IPS DF 4.7 (cell line): ENCODE data around the gene TAOK3.
"Not testable (repeated sequence)": the region's sequence is repeated elsewhere in the genome, so short reads cannot be mapped to it uniquely, and the experiment has no call there.

Experiments used
- DNase-seq: peaks from one replicate; pipeline ENCODE4 v3.0.0-alpha.2; 2013; ENCODE audit warnings: low spot score; ENCODE audit errors: extremely low read depth

Gene TAOK3

GRCh38 chr12:118144499-118144898 lies 228.2 kb downstream of the TAOK3 start:
- DNase-seq: no peak

- DNase-seq: no peak
Measured at GRCh38 chr12:118140825-118141224, 231.9 kb downstream of the TAOK3 start.

- DNase-seq: no peak
Measured at GRCh38 chr12:118137148-118137678, 235.5 kb downstream of the TAOK3 start.

DNA sequence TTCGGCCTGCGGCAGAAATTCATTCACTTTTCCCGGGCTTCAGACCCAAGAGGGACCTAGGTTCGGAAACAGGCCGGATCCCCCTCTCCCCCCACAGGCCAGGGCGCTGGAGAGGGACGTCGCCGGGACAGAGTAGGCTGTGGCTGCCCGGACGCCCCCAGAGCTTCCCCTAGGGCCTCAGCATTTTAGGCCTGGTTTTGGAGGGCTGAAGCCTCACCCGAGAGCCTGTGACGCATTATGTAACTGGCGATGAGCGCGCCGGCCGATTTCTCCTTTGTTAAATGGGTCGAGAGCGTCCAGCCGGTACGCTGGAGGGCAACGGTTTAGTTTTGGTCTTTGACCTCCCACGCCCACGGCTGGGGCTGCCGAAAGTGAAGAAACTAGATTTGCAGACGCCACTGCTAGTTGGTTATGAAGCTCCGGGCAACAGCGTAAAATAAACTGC lies 236.1 kb downstream of the TAOK3 start:
- DNase-seq: no peak

DNA sequence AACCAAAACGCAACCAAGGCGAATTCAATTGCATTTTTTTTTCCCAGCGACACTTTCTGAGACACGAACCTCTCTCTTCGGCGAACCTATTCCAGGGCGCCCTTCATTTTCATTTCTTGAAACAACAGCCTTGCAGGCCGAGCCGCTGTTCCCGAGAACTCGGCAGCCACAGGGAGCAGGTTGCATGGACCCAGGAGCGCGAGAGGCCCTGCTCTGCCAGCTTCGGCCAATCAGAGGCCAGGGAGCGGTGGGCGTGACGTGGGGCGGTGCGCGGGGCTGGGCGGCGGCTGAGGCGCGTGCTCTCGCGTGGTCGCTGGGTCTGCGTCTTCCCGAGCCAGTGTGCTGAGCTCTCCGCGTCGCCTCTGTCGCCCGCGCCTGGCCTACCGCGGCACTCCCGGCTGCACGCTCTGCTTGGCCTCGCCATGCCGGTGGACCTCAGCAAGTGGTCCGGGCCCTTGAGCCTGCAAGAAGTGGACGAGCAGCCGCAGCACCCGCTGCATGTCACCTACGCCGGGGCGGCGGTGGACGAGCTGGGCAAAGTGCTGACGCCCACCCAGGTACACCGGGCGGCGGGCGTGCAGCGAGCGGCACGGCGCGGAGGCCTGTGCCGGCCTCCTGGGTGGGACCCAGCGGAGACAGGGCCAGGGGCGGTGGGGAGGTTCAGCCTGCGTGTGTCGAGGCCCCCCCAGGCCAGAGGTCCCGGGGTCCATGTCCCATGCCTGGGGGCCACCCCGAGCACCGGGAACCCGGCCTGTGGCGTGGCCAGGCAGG lies 236.7 kb downstream of the TAOK3 start, which contains the start of gene PEBP1:
PEBP1 (plus strand) TSS at position 337 of the 771 bp plus-strand sequence; CDS start at position 423, 86 bp downstream.
- DNase-seq: no peak

GRCh38 chr12:118129436-118129835 lies 243.3 kb downstream of the TAOK3 start:
- DNase-seq: not testable (repeated sequence)

- no peak for DNase-seq
Measured at GRCh38 chr12:118127867-118128266, 244.8 kb downstream of the TAOK3 start.

DNA sequence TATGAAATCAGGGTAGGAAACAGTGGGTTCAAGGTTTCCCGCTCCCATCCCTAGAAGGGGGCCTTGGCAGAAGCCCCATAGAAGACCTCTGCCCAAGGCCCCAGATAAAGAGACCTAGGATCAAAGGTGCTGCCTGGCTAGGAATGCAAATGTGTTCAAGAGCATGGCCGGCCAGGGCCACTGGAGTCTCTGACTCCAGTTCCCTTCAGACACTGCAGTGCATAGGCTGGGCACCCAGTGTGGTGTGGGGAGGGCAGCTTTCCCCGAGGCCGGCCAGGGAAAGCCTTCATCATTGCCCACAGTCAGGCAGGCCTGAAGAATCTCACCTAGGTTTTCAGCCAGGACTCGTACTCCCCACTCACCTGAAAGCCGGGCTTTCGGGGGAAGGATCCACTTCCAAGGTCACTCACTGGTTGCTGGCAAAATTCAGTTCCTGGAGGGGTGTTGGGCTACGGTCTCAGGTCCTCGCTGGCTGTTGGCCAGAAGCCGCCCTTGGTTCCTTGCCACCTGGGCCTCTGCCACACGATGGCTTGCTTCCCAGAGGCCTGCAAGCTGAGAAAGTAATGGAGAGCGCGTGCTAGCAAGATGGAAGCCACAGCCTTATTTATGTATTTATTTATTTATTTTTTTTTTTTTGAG lies 246.5 kb downstream of the TAOK3 start:
- DNase-seq: no peak

DNA sequence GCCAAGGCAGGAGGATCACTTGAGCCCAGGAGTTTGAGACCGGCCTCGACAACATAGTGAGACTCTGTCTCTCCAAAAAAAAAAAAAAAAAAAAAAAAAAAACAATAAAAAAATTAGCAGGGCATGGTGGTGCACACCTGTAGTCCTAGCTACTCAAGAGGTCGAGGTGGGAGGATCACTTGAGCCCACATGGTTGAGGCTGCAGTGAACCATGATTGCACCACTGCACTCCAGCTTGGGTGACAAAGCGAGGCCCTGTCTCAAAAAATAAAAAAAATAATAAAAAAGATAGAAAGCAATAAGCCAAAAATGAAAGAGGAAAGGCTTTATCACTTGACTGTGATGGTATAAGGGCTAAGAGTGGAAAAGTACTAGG lies 247.0 kb downstream of the TAOK3 start:
- DNase-seq: no peak

GRCh38 chr12:118124333-118124874 lies 248.3 kb downstream of the TAOK3 start:
- DNase-seq: no peak

DNA sequence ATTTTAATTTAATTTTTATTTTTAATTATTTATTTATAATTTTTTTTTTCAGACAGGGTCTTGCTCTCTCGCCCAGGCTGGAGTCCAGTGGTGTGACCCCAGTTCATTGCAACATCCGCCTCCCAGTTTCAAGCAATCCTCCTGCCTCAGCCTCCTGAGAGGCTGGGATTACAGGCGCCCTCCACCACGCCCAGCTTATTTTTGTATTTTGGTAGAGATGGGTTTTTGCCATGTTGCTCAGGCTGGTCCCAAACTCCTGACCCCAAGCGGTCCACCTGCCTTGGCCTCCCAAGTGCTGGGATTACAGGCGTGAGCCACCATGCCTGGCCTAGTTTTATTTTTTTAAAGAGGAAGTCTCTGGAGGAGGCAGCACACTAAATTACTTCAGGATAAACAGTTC lies 250.4 kb downstream of the TAOK3 start:
- no peak for DNase-seq

- DNase-seq: peak; percentile 98
Measured at GRCh38 chr12:118120579-118121363, 251.9 kb downstream of the TAOK3 start.

DNA sequence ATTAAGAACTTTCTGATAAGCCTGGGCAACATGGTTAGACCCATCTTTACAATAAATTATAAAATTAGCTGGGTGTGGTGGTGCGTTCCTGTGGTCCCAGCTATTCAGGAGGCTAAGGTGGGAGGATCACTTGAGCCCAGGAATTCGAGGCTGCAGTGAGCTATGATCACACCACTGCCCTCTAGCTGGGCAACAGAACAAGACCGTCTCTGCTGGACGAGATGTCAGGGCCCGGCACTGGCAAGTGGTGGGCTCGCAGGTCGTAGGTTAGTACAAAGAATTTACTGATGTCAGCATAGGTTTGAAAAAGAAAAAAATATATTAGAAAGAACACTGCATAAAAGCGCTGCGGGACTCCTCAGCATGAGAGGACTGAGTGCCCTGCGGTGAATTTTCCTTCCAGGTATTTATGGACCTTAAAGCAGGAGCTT lies 253.2 kb downstream of the TAOK3 start:
- no peak for DNase-seq

- DNase-seq: no peak
Measured at GRCh38 chr12:118109088-118109487, 263.6 kb downstream of the TAOK3 start.

- no peak for DNase-seq
Measured at GRCh38 chr12:118107694-118108093, 265.0 kb downstream of the TAOK3 start.

DNA sequence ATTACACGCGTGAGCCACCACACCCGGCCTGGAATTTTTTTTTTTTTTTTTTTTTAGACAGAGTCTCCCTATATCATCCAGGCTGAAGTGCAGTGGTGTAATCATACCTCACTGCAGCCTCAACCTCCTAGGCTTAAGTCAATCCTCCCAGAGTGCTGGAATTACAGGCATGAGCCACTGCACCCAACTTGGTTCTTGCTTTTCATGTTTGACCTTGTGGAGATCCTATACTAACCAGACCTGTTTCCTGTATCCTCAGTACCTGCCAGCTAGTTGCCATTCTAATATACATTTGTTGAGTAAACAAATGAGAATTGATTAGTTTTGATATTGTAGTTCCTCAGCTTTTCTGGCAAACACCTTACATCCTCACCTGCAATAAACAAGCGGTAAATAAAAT lies 265.7 kb downstream of the TAOK3 start:
- DNase-seq: no peak

GRCh38 chr12:118103601-118104382 lies 268.9 kb downstream of the TAOK3 start, which contains the start of gene VSIG10:
VSIG10 (minus strand) TSS chr12:118104011; CDS start chr12:118103671, 340 bp downstream.
- DNase-seq: no peak

DNA sequence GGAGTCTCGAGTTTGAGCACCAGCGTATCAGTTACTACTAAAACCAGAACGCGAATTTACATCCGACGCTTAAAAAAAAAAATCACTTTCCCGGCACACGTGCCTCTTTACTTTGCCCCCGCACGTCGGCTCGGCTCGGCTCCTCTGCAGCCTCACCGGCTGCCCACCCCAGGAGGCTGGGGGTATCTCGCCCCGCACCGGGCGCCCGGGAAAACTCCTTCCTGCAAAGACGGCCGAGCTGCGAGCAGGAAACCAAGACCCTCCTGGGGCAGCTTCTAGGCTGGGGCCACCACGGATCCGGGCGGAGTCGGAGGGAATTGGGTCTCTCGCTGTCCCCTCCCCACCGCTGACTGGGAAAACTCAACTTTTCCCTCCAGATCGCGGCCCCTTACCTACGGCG lies 269.5 kb downstream of the TAOK3 start:
- DNase-seq: no peak

GRCh38 chr12:118102609-118103008 lies 270.1 kb downstream of the TAOK3 start:
- no peak for DNase-seq

- DNase-seq: no peak
Measured at GRCh38 chr12:118102070-118102469, 270.6 kb downstream of the TAOK3 start.

DNA sequence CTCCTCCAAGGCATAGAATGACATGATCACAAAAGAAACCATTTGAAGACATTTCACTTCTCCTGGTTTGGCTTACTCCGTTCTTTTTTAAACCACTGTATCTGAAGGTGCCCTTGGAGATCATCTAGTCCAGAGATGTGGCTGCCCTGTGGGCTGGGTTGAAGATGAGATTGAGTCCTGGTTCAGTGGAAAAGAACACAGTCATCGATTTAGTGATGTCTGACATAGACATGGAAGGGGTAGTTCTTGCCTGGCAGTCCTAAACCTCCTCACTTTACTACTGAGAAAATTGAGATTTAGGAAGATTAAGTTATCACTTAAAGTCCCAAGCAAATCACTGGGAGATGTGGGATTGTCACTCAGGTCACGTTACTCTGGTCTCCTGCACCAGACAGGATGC lies 271.7 kb downstream of the TAOK3 start:
- DNase-seq: no peak
